ENCODE results near the gene TFB1M.
"Not testable (repeated sequence)": the region's sequence is repeated elsewhere in the genome, so short reads cannot be mapped to it uniquely, and the experiment has no call there.

TFB1M gene

GRCh38 chr6:155335265-155335664 lies 21.0 kb upstream of the TFB1M start:
- no peak for TF ChIP-seq CTCF (IDR thresholded peaks at IDR 0.05; ENCODE audit: low read depth, low read length)
- H3K4me3 ChIP-seq (ENCODE audit: low read depth, low read length): no peak overlapping the region

- H3K4me3 ChIP-seq (ENCODE audit: low read depth, low read length): not testable (repeated sequence)
These were observed 19.8 kb upstream of the TFB1M start for GRCh38 chr6:155334073-155334472.

GRCh38 chr6:155333414-155333813 lies 19.1 kb upstream of the TFB1M start:
- no peak for TF ChIP-seq CTCF (IDR thresholded peaks at IDR 0.05; ENCODE audit: low read depth, low read length)

GRCh38 chr6:155330922-155331321 lies 16.6 kb upstream of the TFB1M start:
- no peak overlapping the region for H3K4me3 ChIP-seq (ENCODE audit: low read depth, low read length)
- no peak for TF ChIP-seq CTCF (IDR thresholded peaks at IDR 0.05; ENCODE audit: low read depth, low read length)

More at GRCh38 chr6:155333414-155333813, 19.1 kb upstream of the TFB1M start:
- peak overlapping the region; percentile 12; the same call in 1 of the 2 replicates for H3K4me3 ChIP-seq (ENCODE audit: low read depth, low read length)

- H3K4me3 ChIP-seq (ENCODE audit: low read depth, low read length): no peak overlapping the region
- no peak for TF ChIP-seq CTCF (IDR thresholded peaks at IDR 0.05; ENCODE audit: low read depth, low read length)
These were observed 15.9 kb upstream of the TFB1M start for GRCh38 chr6:155330133-155330734.

GRCh38 chr6:155329460-155330132 lies 15.3 kb upstream of the TFB1M start:
- TF ChIP-seq CTCF (IDR thresholded peaks at IDR 0.05; ENCODE audit: low read depth, low read length): no peak
- H3K4me3 ChIP-seq (ENCODE audit: low read depth, low read length): no peak overlapping the region

GRCh38 chr6:155328539-155329459 lies 14.5 kb upstream of the TFB1M start:
- no peak for TF ChIP-seq CTCF (IDR thresholded peaks at IDR 0.05; ENCODE audit: low read depth, low read length)
- no peak overlapping the region for H3K4me3 ChIP-seq (ENCODE audit: low read depth, low read length)
